Panc1 (cell line): Measurements from ENCODE around the gene TMED5. TPM values are rescaled to one million over a fixed set of nuclear protein-coding genes. Genes with fewer than 3 reads are reported as not detected.
"Not testable (repeated sequence)": the region's sequence is repeated elsewhere in the genome, so short reads cannot be mapped to it uniquely, and the experiment has no call there.

ENCODE experiments used
- ATAC-seq: fragments of 200-7000 bp; cut with Tn5 transposase; 2 replicates; pipeline ENCODE4 v1.9.1; 2020; ENCODE audit warnings: mild to moderate bottlenecking, moderate library complexity
- BruUV-seq: library from RNA; stranded (reverse); fragments of 400-500 nt; replicated peaks from 2 replicates; lab custom pipeline; 2021; lab: Mats Ljungman, UMichigan
- CTCF ChIA-PET: fragments of 300-600 bp; sonication (Branson Sonifier 250); formaldehyde crosslinking; loops from one replicate; lab custom pipeline; 2022; ENCODE audit warnings: antibody characterized with exemption; lab: Charles Lee
- POLR2A ChIA-PET: fragments of 300-600 bp; sonication (Branson Sonifier 250); formaldehyde crosslinking; loops from one replicate; lab custom pipeline; 2022; ENCODE audit warnings: antibody characterized with exemption; lab: Charles Lee
- DNase-seq: peaks from one replicate; pipeline ENCODE4 v3.0.0-alpha.2; 2010; ENCODE audit warnings: low read depth, low spot score
- H3K27ac ChIP-seq: 2 replicates; pipeline ENCODE4 v1.5.1; 2011; ENCODE audit warnings: mild to moderate bottlenecking, low read length, inconsistent platforms
- H3K27me3 ChIP-seq: fragments of 200-500 bp; sonication (Bioruptor generic); 2 replicates; pipeline ENCODE4 v1.6.0; 2014; ENCODE audit warnings: low read length, inconsistent platforms; ENCODE audit not compliant: control insufficient read depth, insufficient read depth
- H3K36me3 ChIP-seq: fragments of 200-500 bp; sonication (Bioruptor generic); 2 replicates; pipeline ENCODE4 v1.5.1; 2014; ENCODE audit warnings: inconsistent platforms, mild to moderate bottlenecking, low read length, moderate library complexity; ENCODE audit not compliant: control insufficient read depth, insufficient read depth
- H3K4me1 ChIP-seq: 2 replicates; pipeline ENCODE4 v1.5.1; 2011; ENCODE audit warnings: inconsistent platforms, mild to moderate bottlenecking, low read length, moderate library complexity; ENCODE audit not compliant: control insufficient read depth, insufficient read depth
- H3K4me3 ChIP-seq, 2 experiments: 2 replicates each; pipeline ENCODE4 v1.5.1; 2011 to 2012; ENCODE audit warnings: low read depth in 2 of 2, low read length in 2 of 2, mild to moderate bottlenecking in 2 of 2, inconsistent platforms in 1 of 2, moderate library complexity in 1 of 2
- H3K9me3 ChIP-seq: fragments of 200-500 bp; sonication (Bioruptor generic); 2 replicates; pipeline ENCODE4 v1.5.1; 2014; ENCODE audit warnings: low read depth, mild to moderate bottlenecking, inconsistent platforms, low read length, moderate library complexity; ENCODE audit not compliant: control insufficient read depth, insufficient read depth
- POLR2AphosphoS5 ChIP-seq: IDR thresholded peaks from 2 replicates; pipeline ENCODE4 v1.6.1; 2012; ENCODE audit warnings: mild to moderate bottlenecking, low read depth, low read length, moderate library complexity
- SIN3A ChIP-seq: IDR thresholded peaks from 2 replicates; pipeline ENCODE4 v1.6.1; 2012; ENCODE audit warnings: low read depth, mild to moderate bottlenecking, low read length, moderate library complexity, borderline replicate concordance; ENCODE audit not compliant: insufficient read depth
- TCF7L2 ChIP-seq: IDR thresholded peaks from 2 replicates; pipeline ENCODE4 v1.6.1; 2011; ENCODE audit warnings: mild to moderate bottlenecking, low read depth, low read length, inconsistent platforms
- in situ Hi-C: cut with HindIII; loops from 2 replicates; pipeline ENCODE4 v1.10.0; 2016; ENCODE audit warnings: low sequenced_read_pairs, low pct_unique_long_range_greater_than_20kb
- intact Hi-C: fragments of 100-400 bp; cut with micrococcal nuclease; formaldehyde crosslinking; loops from one replicate; pipeline ENCODE4 v1.10.0; 2022; ENCODE audit not compliant: unreplicated experiment
- total RNA-seq: library from RNA; stranded (reverse); gene quantifications from one replicate; pipeline ENCODE4 v1.2.1, GENCODE V29; 2021; ENCODE audit not compliant: unreplicated experiment
- TF ChIP-seq, protein P1 (sequence below), 2 experiments: IDR thresholded peaks; 2 replicates each; pipeline ENCODE4 v1.6.1; 2011 to 2012; ENCODE audit warnings: low read depth in 2 of 2, control low read depth in 1 of 2, low read length in 1 of 2, mild to moderate bottlenecking in 1 of 2, moderate library complexity in 1 of 2; ENCODE audit not compliant: insufficient read depth in 1 of 2
- TF ChIP-seq, protein P2 (sequence below): fragments of 450-650 bp; IDR thresholded peaks from 2 replicates; pipeline ENCODE4 v1.5.1; 2017; ENCODE audit warnings: mild to moderate bottlenecking

Gene TMED5
- total RNA-seq, 1 experiment from 2014 or later: 45.6 TPM

DNA sequence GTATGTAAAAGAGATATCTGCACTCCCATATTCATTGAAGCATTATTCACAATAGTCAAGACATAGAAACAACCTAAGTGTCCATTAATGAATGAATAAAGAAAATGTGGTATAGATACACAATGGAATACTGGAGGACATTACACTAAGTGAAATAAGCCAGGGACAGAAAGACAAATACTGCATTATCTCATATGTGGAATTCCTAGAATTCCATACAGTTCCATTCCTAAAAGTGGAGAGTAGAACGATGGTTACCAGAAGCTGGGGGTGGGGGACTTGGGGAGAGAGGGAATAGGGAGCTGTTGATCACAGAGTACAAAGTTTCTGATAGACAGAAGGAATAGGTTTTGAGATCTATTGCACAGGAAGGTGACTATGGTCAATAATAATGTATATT, 7.4 kb downstream of the TMED5 start:
- no peak for ATAC-seq
- POLR2A ChIA-PET: no interaction called here

DNA sequence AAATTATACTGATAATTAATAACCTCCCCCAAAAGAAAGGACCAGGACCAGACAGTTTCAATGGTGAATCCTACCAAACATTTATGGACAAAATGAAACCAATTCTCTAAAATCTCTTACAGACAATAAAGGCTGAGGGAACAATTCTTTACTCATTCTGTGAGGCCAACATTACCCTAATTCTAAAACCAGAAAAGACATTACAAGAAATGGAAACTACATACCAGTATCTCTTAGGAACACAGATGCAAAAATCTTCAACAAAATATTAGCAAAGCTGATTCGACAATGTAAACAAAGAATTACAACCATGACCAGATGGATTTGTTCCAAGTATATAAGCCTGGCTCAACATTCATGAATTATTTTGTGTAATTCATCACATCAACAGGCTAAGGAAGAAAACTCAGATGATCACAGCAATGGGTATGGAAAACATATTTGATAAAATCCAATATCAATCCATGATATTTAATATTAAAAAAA, 8.6 kb downstream of the TMED5 start:
- Histone ChIP-seq H3K36me3 (no peaks in the 10 kb centered on the region; the same call in 1 of the 2 replicates), H3K27ac (no peak overlapping the region), H3K9me3 (0 out of 2 replicates have a peak, but pooled peaks cover 3% of the 10 kb centered on the region), H3K27me3 (no peaks in the 10 kb centered on the region), H3K4me1 (no peaks in the 10 kb centered on the region; the same call in 1 of the 2 replicates), H3K4me3 (no peak overlapping the region)
- no TSS peak for BruUV-seq
- ChIA-PET CTCF (no interaction called here), POLR2A (no interaction called here)
- in situ Hi-C loops: no loop called here
- intact Hi-C loops: no loop called here
- TF ChIP-seq, protein P1, sequence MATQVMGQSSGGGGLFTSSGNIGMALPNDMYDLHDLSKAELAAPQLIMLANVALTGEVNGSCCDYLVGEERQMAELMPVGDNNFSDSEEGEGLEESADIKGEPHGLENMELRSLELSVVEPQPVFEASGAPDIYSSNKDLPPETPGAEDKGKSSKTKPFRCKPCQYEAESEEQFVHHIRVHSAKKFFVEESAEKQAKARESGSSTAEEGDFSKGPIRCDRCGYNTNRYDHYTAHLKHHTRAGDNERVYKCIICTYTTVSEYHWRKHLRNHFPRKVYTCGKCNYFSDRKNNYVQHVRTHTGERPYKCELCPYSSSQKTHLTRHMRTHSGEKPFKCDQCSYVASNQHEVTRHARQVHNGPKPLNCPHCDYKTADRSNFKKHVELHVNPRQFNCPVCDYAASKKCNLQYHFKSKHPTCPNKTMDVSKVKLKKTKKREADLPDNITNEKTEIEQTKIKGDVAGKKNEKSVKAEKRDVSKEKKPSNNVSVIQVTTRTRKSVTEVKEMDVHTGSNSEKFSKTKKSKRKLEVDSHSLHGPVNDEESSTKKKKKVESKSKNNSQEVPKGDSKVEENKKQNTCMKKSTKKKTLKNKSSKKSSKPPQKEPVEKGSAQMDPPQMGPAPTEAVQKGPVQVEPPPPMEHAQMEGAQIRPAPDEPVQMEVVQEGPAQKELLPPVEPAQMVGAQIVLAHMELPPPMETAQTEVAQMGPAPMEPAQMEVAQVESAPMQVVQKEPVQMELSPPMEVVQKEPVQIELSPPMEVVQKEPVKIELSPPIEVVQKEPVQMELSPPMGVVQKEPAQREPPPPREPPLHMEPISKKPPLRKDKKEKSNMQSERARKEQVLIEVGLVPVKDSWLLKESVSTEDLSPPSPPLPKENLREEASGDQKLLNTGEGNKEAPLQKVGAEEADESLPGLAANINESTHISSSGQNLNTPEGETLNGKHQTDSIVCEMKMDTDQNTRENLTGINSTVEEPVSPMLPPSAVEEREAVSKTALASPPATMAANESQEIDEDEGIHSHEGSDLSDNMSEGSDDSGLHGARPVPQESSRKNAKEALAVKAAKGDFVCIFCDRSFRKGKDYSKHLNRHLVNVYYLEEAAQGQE (IDR thresholded peaks at IDR 0.05; ENCODE audit: insufficient read depth in 1 of 2, low read depth in 2 of 2, low read length in 1 of 2): no peak
- ATAC-seq: no peak
- no peak for DNase-seq

More for the DNA sequence above, 7.4 kb downstream of the TMED5 start:
- Histone ChIP-seq H3K36me3 (no peaks in the 10 kb centered on the region; the same call in 1 of the 2 replicates), H3K27ac (no peak overlapping the region), H3K4me1 (no peaks in the 10 kb centered on the region; the same call in 1 of the 2 replicates), H3K27me3 (no peaks in the 10 kb centered on the region), H3K9me3 (0 out of 2 replicates have a peak, but pooled peaks cover 3% of the 10 kb centered on the region), H3K4me3 (no peak overlapping the region)
- in situ Hi-C loops (no loop called here), intact Hi-C loops (no loop called here)
- TF ChIP-seq TCF7L2 (no peak), POLR2AphosphoS5 (no peak), SIN3A (no peak)
- TF ChIP-seq, protein P2, sequence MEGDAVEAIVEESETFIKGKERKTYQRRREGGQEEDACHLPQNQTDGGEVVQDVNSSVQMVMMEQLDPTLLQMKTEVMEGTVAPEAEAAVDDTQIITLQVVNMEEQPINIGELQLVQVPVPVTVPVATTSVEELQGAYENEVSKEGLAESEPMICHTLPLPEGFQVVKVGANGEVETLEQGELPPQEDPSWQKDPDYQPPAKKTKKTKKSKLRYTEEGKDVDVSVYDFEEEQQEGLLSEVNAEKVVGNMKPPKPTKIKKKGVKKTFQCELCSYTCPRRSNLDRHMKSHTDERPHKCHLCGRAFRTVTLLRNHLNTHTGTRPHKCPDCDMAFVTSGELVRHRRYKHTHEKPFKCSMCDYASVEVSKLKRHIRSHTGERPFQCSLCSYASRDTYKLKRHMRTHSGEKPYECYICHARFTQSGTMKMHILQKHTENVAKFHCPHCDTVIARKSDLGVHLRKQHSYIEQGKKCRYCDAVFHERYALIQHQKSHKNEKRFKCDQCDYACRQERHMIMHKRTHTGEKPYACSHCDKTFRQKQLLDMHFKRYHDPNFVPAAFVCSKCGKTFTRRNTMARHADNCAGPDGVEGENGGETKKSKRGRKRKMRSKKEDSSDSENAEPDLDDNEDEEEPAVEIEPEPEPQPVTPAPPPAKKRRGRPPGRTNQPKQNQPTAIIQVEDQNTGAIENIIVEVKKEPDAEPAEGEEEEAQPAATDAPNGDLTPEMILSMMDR: no peak
- TF ChIP-seq, protein P1 (IDR thresholded peaks at IDR 0.05; ENCODE audit: insufficient read depth in 1 of 2, low read depth in 2 of 2, low read length in 1 of 2): no peak
- DNase-seq: no peak
- no TSS peak for BruUV-seq
- CTCF ChIA-PET: no interaction called here

DNA sequence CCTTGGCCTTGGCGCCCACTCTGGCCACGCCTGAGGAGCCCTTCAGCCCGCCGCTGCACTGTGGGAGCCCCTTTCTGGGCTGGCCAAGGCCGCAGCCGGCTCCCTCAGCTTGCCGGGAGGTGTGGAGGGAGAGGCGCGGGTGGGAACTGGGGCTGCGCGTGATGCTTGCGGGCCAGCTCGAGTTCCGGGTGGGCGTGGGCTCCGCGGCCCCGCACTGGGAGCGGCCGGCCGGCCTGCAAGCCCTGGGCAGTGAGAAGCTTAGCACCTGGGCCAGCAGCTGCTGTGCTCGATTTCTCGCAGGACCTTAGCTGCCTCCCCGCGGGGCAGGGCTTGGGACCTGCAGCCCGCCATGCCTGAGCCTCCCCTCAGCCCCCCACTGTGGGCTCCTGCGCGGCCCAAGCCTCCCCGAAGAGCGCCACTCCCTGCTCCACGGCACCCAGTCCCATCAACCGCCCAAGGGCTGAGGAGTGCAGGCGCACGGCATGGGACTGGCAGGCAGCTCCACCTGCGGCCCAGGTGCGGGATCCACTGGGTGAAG, 10.0 kb downstream of the TMED5 start:
- in situ Hi-C loops, intact Hi-C loops, H3K9me3 ChIP-seq, ATAC-seq, POLR2A ChIA-PET, H3K4me1 ChIP-seq, H3K27me3 ChIP-seq, H3K27ac ChIP-seq, BruUV-seq, H3K4me3 ChIP-seq, DNase-seq, H3K36me3 ChIP-seq, CTCF ChIA-PET: not testable (repeated sequence)
